ENCODE results near the gene INSR. TPM values are rescaled to one million over a fixed set of nuclear protein-coding genes. Genes with fewer than 3 reads are reported as not detected.

Gene INSR
- total RNA-seq, 4 donors from 2014 or later = 54.0 to 226 (median 71.1) TPM

- intact Hi-C loops (cut with DNase I; ENCODE audit: low total_unique reads) = loop anchor here (2.0 kb wide), 1 partner anchor 14 kb away; no protein-coding TSS in a partner anchor
- DNase-seq = no peak
- Histone ChIP-seq H3K27me3 (no peaks in the 10 kb centered on the region), H3K27ac (peak overlapping the region; percentile 76 to 86 (median 83)), H3K4me3 (peak overlapping the region in 2 of 4 donors; percentile 4 to 13), H3K4me1 (peaks cover 46 to 57% of the 10 kb centered on the region in 2 donors), H3K9me3 (no peaks in the 10 kb centered on the region), H3K36me3 (peaks cover 0 to 5% of the 10 kb centered on the region in 2 donors)
- in situ Hi-C loops (cut with MboI; ENCODE audit: low sequenced_read_pairs in 4 of 4) = no loop called here
- ATAC-seq = no peak
- TF ChIP-seq, protein P1, sequence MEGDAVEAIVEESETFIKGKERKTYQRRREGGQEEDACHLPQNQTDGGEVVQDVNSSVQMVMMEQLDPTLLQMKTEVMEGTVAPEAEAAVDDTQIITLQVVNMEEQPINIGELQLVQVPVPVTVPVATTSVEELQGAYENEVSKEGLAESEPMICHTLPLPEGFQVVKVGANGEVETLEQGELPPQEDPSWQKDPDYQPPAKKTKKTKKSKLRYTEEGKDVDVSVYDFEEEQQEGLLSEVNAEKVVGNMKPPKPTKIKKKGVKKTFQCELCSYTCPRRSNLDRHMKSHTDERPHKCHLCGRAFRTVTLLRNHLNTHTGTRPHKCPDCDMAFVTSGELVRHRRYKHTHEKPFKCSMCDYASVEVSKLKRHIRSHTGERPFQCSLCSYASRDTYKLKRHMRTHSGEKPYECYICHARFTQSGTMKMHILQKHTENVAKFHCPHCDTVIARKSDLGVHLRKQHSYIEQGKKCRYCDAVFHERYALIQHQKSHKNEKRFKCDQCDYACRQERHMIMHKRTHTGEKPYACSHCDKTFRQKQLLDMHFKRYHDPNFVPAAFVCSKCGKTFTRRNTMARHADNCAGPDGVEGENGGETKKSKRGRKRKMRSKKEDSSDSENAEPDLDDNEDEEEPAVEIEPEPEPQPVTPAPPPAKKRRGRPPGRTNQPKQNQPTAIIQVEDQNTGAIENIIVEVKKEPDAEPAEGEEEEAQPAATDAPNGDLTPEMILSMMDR (IDR thresholded peaks at IDR 0.05 in 4 of 5, conservative IDR thresholded peaks at IDR 0.05 in 1 of 5) = no peak
- TF ChIP-seq POLR2A (IDR thresholded peaks at IDR 0.05) = no peak
Measured at GRCh38 chr19:7182489-7182888, 111.7 kb downstream of the INSR start.

DNA sequence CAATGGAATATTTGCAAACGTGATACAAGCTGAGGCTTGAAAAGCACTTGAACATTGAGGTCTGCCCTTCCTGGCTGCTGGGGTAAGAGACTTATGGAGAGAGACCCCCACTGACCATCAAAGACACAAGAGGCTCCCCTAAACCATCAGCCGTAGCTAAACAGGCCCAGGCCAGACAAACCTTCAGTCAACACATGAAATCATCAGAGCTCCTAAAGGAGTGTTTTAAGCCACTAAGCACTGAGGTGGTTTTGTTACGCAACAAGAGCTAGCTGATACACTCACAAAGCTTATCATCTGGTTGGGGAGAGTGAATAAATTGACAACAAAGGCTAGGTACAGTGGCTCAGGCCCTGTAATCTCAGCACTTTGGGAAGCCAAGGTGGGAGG, 114.3 kb downstream of the INSR start:
- no peak for TF ChIP-seq POLR2A (IDR thresholded peaks at IDR 0.05)
- TF ChIP-seq, protein P1 (IDR thresholded peaks at IDR 0.05 in 4 of 5, conservative IDR thresholded peaks at IDR 0.05 in 1 of 5) = no peak
- no peak for DNase-seq
- peaks cover 0 to 5% of the 10 kb centered on the region in 2 donors for H3K36me3 ChIP-seq
- peaks cover 59 to 73% of the 10 kb centered on the region in 2 donors for H3K4me1 ChIP-seq
- peak overlapping the region; percentile 83 to 89 (median 84) for H3K27ac ChIP-seq
- no peaks in the 10 kb centered on the region for H3K9me3 ChIP-seq
- H3K27me3 ChIP-seq = no peaks in the 10 kb centered on the region
- no peak for ATAC-seq
- no peak overlapping the region for H3K4me3 ChIP-seq
- in situ Hi-C loops (cut with MboI; ENCODE audit: low sequenced_read_pairs in 4 of 4) = no loop called here
- intact Hi-C loops (cut with DNase I; ENCODE audit: low total_unique reads) = loop anchor here (2.0 to 5.0 kb wide), 2 partner anchors 21 to 38 kb away; no protein-coding TSS in a partner anchor

GRCh38 chr19:7177926-7178325, 116.3 kb downstream of the INSR start:
- no peaks in the 10 kb centered on the region for H3K27me3 ChIP-seq
- H3K36me3 ChIP-seq = peaks cover 0 to 4% of the 10 kb centered on the region in 2 donors
- no peaks in the 10 kb centered on the region for H3K9me3 ChIP-seq
- ATAC-seq (no peak), DNase-seq (no peak)
- intact Hi-C loops (cut with DNase I; ENCODE audit: low total_unique reads) (loop anchor here (2.0 to 5.0 kb wide), 2 partner anchors 19 to 36 kb away; no protein-coding TSS in a partner anchor), in situ Hi-C loops (cut with MboI; ENCODE audit: low sequenced_read_pairs in 4 of 4) (no loop called here)
- H3K4me1 ChIP-seq = peaks cover 49 to 64% of the 10 kb centered on the region in 2 donors
- H3K4me3 ChIP-seq = no peak overlapping the region
- TF ChIP-seq, protein P1 (IDR thresholded peaks at IDR 0.05 in 4 of 5, conservative IDR thresholded peaks at IDR 0.05 in 1 of 5) = no peak
- no peak for TF ChIP-seq POLR2A (IDR thresholded peaks at IDR 0.05)
- H3K27ac ChIP-seq = peak overlapping the region; percentile 83 to 89 (median 84)

- TF ChIP-seq POLR2A (IDR thresholded peaks at IDR 0.05) = no peak
- TF ChIP-seq, protein P1 (IDR thresholded peaks at IDR 0.05 in 4 of 5, conservative IDR thresholded peaks at IDR 0.05 in 1 of 5) = no peak
- Histone ChIP-seq H3K27ac (peak overlapping the region; percentile 77 to 89 (median 84)), H3K9me3 (no peaks in the 10 kb centered on the region), H3K4me3 (no peak overlapping the region), H3K36me3 (peaks cover 0 to 10% of the 10 kb centered on the region in 2 donors), H3K27me3 (no peaks in the 10 kb centered on the region), H3K4me1 (peaks cover 38 to 52% of the 10 kb centered on the region in 2 donors)
- DNase-seq (peak; percentile 61 to 81), ATAC-seq (peak; percentile 78 to 86)
- intact Hi-C loops (cut with DNase I; ENCODE audit: low total_unique reads) = loop anchor here (5.0 kb wide), 1 partner anchor 34 kb away; no protein-coding TSS in a partner anchor
- in situ Hi-C loops (cut with MboI; ENCODE audit: low sequenced_read_pairs in 4 of 4) = no loop called here
Measured at GRCh38 chr19:7176792-7177191, 117.4 kb downstream of the INSR start.

Data from gastrocnemius medialis (tissue), 4 donors.